ENCODE results near the gene SLC5A3.
A peak's percentile ranks its signal among the peaks of the same experiment; 100 is the strongest.

The SLC5A3 gene

GRCh38 chr21:34073032-34073748 lies at the start of gene SLC5A3, which contains the start of gene MRPS6:
TSS of gene SLC5A3 (plus strand) at chr21:34073578. CDS start at chr21:34095199, 21,621 bp downstream.
TSS of gene MRPS6 (plus strand) at chr21:34073578. CDS start at chr21:34073701, 123 bp downstream.
- DNase-seq: peak; percentile 29 to 83

GRCh38 chr21:34023691-34024373 lies 49.5 kb upstream of the SLC5A3 start:
- DNase-seq: no peak

GRCh38 chr21:34024374-34024693 lies 49.0 kb upstream of the SLC5A3 start:
- no peak for DNase-seq

GRCh38 chr21:34027721-34028461 lies 45.5 kb upstream of the SLC5A3 start:
- DNase-seq: no peak

- DNase-seq: peak; percentile 71 to 87
Observed at GRCh38 chr21:34029743-34030528, 43.4 kb upstream of the SLC5A3 start.

- peak; percentile 60 to 66 for DNase-seq
Observed at GRCh38 chr21:34031835-34032370, 41.5 kb upstream of the SLC5A3 start.

- no peak for DNase-seq
Observed at GRCh38 chr21:34034369-34035014, 38.9 kb upstream of the SLC5A3 start.

- no peak for DNase-seq
Observed at GRCh38 chr21:34035619-34036354, 37.6 kb upstream of the SLC5A3 start.

GRCh38 chr21:34037009-34037795 lies 36.2 kb upstream of the SLC5A3 start:
- DNase-seq: no peak

GRCh38 chr21:34039678-34040382 lies 33.5 kb upstream of the SLC5A3 start:
- no peak for DNase-seq

GRCh38 chr21:34042735-34043134 lies 30.6 kb upstream of the SLC5A3 start:
- no peak for DNase-seq

GRCh38 chr21:34043333-34043732 lies 30.0 kb upstream of the SLC5A3 start:
- no peak for DNase-seq

GRCh38 chr21:34046917-34047316 lies 26.5 kb upstream of the SLC5A3 start:
- no peak for DNase-seq

GRCh38 chr21:34047835-34048234 lies 25.5 kb upstream of the SLC5A3 start:
- DNase-seq: no peak

- no peak for DNase-seq
Observed at GRCh38 chr21:34052171-34052570, 21.2 kb upstream of the SLC5A3 start.

- no peak for DNase-seq
Observed at GRCh38 chr21:34054259-34054658, 19.1 kb upstream of the SLC5A3 start.

GRCh38 chr21:34055615-34056014 lies 17.8 kb upstream of the SLC5A3 start:
- DNase-seq: no peak

GRCh38 chr21:34061983-34062382 lies 11.4 kb upstream of the SLC5A3 start:
- DNase-seq: no peak

- DNase-seq: no peak
Observed at GRCh38 chr21:34065027-34065426, 8.4 kb upstream of the SLC5A3 start.

GRCh38 chr21:34071683-34072082 lies 1.7 kb upstream of the SLC5A3 start:
- no peak for DNase-seq

Measured in SHP77 (cell line).